Lower leg skin (tissue), 3 donors: Measurements from ENCODE around the gene MTHFD2L.

Experiments used
- CTCF ChIP-seq, 3 donors: fragments of 450-650 bp; IDR thresholded peaks; one replicate each; pipeline ENCODE4 v1.5.1; 2016; ENCODE audit warnings: antibody characterized with exemption in 3 of 3, mild to moderate bottlenecking in 3 of 3, moderate library complexity in 2 of 3
- POLR2A ChIP-seq, 2 donors: fragments of 450-650 bp; IDR thresholded peaks; one replicate each; pipeline ENCODE4 v1.6.1; 2016 to 2017; ENCODE audit warnings: antibody characterized with exemption in 2 of 2, mild to moderate bottlenecking in 1 of 2, moderate library complexity in 1 of 2

- TF ChIP-seq CTCF (IDR thresholded peaks at IDR 0.05): no peak
- TF ChIP-seq POLR2A (IDR thresholded peaks at IDR 0.05): no peak
These were observed 125.0 kb downstream of the MTHFD2L start for GRCh38 chr4:74282926-74283325.
